Adipocyte (in vitro differentiated cells): ENCODE measurements around the gene NRDC.
A peak's percentile ranks its signal among the peaks of the same experiment; 100 is the strongest.
"Not testable (repeated sequence)": the region's sequence is repeated elsewhere in the genome, so short reads cannot be mapped to it uniquely, and the experiment has no call there.

Experiments
- DNase-seq: peaks from one replicate; pipeline ENCODE4 v3.0.0-alpha.2; 2015; ENCODE audit warnings: low read depth
- H3K27me3 ChIP-seq: replicated peaks from 2 replicates; pipeline ENCODE4 v1.7.0; 2013; ENCODE audit warnings: mild to moderate bottlenecking, low read length, moderate library complexity; ENCODE audit not compliant: control insufficient read depth, insufficient read depth
- H3K36me3 ChIP-seq: 2 replicates; pipeline ENCODE4 v1.7.0; 2013; ENCODE audit warnings: low read length, mild to moderate bottlenecking, moderate library complexity; ENCODE audit not compliant: control insufficient read depth, insufficient read depth, severe bottlenecking
- H3K4me1 ChIP-seq: 2 replicates; pipeline ENCODE4 v1.7.0; 2013; ENCODE audit warnings: mild to moderate bottlenecking, low read length, moderate library complexity; ENCODE audit not compliant: control insufficient read depth, insufficient read depth
- H3K4me3 ChIP-seq: 2 replicates; pipeline ENCODE4 v1.7.0; 2013; ENCODE audit warnings: mild to moderate bottlenecking, low read length, moderate library complexity
- H3K9ac ChIP-seq: 2 replicates; pipeline ENCODE4 v1.7.0; 2013; ENCODE audit warnings: mild to moderate bottlenecking, low read length, moderate library complexity
- H3K9me3 ChIP-seq: 2 replicates; pipeline ENCODE4 v1.7.0; 2013; ENCODE audit warnings: mild to moderate bottlenecking, low read length, moderate library complexity; ENCODE audit not compliant: control insufficient read depth

NRDC gene

DNA sequence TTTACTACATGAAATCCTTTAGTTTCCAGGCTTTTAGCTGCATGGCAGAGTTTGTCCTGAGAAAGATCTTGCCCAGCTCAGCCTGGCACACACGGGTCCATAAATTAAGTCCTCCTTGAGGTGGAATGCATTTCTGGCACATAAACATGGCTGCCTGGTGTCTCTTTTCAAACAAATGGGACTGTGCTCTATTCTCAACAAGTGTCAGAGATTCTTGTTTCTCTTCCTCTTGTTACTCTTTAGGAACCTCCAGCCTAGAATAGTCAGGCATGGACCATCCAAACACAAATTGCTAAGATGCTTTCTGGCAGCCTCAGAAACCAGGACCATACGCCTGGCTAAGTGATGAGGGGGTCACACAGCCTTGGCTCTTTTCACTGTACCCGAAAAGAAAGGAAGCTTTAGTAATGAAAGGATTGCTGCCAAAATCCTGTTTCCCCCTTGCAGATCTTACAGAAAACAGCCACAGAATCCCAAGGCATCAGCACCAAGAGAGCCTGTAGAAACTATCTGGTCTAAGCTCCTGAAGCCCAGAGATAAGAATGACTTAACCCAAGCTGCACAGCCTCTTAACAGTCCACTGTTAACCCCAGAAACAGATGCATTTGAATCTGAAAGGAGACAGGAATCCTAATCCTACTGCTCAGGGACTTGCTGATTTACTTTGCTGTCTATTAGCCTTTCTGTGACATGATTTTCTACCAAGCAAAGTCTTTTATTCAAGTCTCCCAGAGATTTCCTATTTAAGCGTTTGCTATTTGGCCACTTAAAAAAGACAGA, 31.9 kb upstream of the NRDC start:
- Histone ChIP-seq H3K4me1 (peaks cover 2% of the 10 kb centered on the region), H3K4me3 (no peak overlapping the region), H3K9me3 (no peaks in the 10 kb centered on the region), H3K9ac (no peak overlapping the region), H3K27me3 (no peaks in the 10 kb centered on the region), H3K36me3 (no peaks in the 10 kb centered on the region)
- DNase-seq = no peak

GRCh38 chr1:51908499-51908898, 30.0 kb upstream of the NRDC start:
- no peaks in the 10 kb centered on the region for H3K36me3 ChIP-seq
- peaks cover 2% of the 10 kb centered on the region for H3K4me1 ChIP-seq
- H3K9me3 ChIP-seq = no peaks in the 10 kb centered on the region
- H3K4me3 ChIP-seq = no peak overlapping the region
- H3K9ac ChIP-seq = no peak overlapping the region
- DNase-seq = no peak
- no peaks in the 10 kb centered on the region for H3K27me3 ChIP-seq

- H3K4me3 ChIP-seq = no peak overlapping the region
- H3K9ac ChIP-seq = no peak overlapping the region
- no peaks in the 10 kb centered on the region for H3K36me3 ChIP-seq
- DNase-seq = peak; percentile 32
- H3K9me3 ChIP-seq = no peaks in the 10 kb centered on the region
- H3K4me1 ChIP-seq = peaks cover 2% of the 10 kb centered on the region
- no peaks in the 10 kb centered on the region for H3K27me3 ChIP-seq
Observed at GRCh38 chr1:51907079-51907702, 28.7 kb upstream of the NRDC start.

- H3K9ac ChIP-seq = no peak overlapping the region
- DNase-seq = peak; percentile 67
- H3K27me3 ChIP-seq = no peaks in the 10 kb centered on the region
- no peak overlapping the region for H3K4me3 ChIP-seq
- no peaks in the 10 kb centered on the region for H3K9me3 ChIP-seq
- H3K36me3 ChIP-seq = no peaks in the 10 kb centered on the region
- peaks cover 2% of the 10 kb centered on the region for H3K4me1 ChIP-seq
Observed at GRCh38 chr1:51906306-51907078, 28.0 kb upstream of the NRDC start.

- H3K36me3 ChIP-seq = no peaks in the 10 kb centered on the region
- peaks cover 13% of the 10 kb centered on the region for H3K4me1 ChIP-seq
- DNase-seq = no peak
- H3K9me3 ChIP-seq = no peaks in the 10 kb centered on the region
- no peak overlapping the region for H3K9ac ChIP-seq
- H3K27me3 ChIP-seq = no peaks in the 10 kb centered on the region
- H3K4me3 ChIP-seq = no peak overlapping the region
Observed at GRCh38 chr1:51902456-51902855, 23.9 kb upstream of the NRDC start.

DNA sequence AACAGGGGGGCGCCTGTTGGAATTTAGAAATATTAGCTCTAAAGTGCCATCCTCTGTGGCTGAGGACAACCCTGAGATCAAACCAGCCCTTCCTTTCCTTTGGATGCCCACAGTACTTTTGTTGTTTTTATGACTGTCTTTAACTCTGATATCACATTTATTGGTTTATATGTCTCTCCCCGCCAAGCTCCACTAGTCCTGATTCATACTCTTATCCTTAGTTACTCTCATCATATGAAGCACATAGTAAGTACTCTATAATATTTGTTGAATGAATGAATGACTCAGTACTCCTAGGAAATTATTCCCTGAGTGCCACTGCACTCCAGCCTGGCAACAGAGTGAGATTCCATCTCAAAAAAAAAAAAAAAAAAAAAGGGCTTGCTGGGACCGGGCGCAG, 22.6 kb upstream of the NRDC start:
- no peak for DNase-seq
- no peak overlapping the region for H3K9ac ChIP-seq
- no peaks in the 10 kb centered on the region for H3K27me3 ChIP-seq

DNA sequence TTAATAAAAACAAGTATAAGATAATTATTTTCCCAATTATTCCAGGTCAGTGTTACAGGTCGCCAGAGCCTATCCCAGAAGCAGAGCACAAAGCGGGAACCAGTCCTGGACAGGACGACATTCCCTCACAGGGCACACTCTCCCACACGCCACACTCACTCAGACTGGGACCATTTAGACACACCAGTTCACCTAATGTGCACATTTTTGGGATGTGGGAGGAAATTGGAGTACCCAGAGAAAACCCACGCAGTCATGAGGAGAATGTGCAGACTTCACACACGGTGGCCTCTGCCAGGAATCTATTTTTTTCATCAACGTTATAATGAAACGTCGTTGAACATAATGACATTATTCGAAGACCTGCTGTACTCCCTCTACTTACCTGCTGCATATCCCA, 20.5 kb upstream of the NRDC start:
- no peak overlapping the region for H3K4me3 ChIP-seq
- no peak overlapping the region for H3K9ac ChIP-seq
- H3K4me1 ChIP-seq = peaks cover 23% of the 10 kb centered on the region
- H3K36me3 ChIP-seq = no peaks in the 10 kb centered on the region
- DNase-seq = no peak
- H3K27me3 ChIP-seq = no peaks in the 10 kb centered on the region
- no peaks in the 10 kb centered on the region for H3K9me3 ChIP-seq

More for the DNA sequence above, 22.6 kb upstream of the NRDC start:
- Histone ChIP-seq H3K36me3 (no peaks in the 10 kb centered on the region), H3K4me1 (peaks cover 21% of the 10 kb centered on the region), H3K4me3 (no peak overlapping the region), H3K9me3 (no peaks in the 10 kb centered on the region)

DNA sequence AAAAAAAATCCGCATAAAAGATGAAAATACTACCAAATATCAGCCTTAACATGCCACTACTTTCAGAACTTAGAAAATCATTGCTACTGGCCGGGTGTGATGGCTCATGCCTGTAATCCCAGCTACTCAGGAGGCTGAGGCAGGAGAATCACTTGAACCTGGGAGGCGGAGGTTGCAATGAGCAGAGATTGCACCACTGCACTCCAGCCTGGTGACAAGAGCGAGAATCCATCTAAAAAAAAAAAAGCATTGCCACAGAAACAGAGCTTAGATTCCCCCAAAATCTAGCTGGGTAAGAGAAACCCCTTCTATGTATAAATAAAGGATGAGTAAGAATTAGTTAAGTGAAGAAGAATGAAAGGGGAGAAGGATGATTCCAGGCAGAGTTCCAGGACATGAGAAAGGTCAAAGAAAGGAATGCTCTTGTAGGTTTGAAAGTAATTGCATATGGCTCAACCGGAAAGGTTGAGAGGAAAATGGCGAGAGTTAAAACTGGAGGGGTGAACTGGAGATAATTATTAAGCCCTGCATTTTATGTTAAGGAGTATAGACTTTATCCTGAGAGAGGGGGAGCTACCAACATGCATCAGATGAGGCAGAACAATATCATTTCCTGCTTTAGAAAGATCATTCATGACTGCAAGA, 19.7 kb upstream of the NRDC start:
- peak; percentile 54 for DNase-seq
- Histone ChIP-seq H3K27me3 (no peaks in the 10 kb centered on the region), H3K4me1 (peaks cover 23% of the 10 kb centered on the region), H3K9ac (no peak overlapping the region), H3K4me3 (no peak overlapping the region), H3K36me3 (no peaks in the 10 kb centered on the region), H3K9me3 (no peaks in the 10 kb centered on the region)

DNA sequence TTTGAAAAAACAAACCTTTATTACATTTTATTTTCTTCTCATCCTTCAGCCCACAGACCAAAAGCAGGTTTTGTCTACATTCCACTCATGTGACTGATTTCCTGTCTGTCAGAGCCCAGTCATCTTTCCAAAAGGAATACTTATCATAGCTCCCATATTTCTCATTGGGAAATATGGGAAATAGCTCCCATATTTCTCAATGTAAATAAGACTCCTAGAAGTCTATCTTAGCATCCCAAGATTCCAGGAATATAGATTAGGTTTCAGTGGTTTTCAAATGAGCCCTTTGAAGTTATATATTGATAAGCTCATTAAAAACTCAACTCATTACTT, 19.1 kb upstream of the NRDC start:
- Histone ChIP-seq H3K36me3 (no peaks in the 10 kb centered on the region), H3K27me3 (no peaks in the 10 kb centered on the region), H3K9ac (peak overlapping the region; percentile 73), H3K4me1 (peaks cover 23% of the 10 kb centered on the region), H3K9me3 (no peaks in the 10 kb centered on the region), H3K4me3 (no peak overlapping the region)
- DNase-seq = peak; percentile 83

GRCh38 chr1:51894748-51895147, 16.2 kb upstream of the NRDC start:
- not testable (repeated sequence) for H3K4me3 ChIP-seq, H3K9me3 ChIP-seq, H3K36me3 ChIP-seq, H3K9ac ChIP-seq, DNase-seq, H3K27me3 ChIP-seq
- H3K4me1 ChIP-seq = peaks cover 23% of the 10 kb centered on the region

GRCh38 chr1:51878308-51878615, 265 bp downstream of the NRDC start:
- DNase-seq = no peak
- H3K36me3 ChIP-seq = no peaks in the 10 kb centered on the region

More at GRCh38 chr1:51878308-51878615, 265 bp downstream of the NRDC start:
- Histone ChIP-seq H3K4me1 (peaks cover 28% of the 10 kb centered on the region), H3K4me3 (peak overlapping the region; percentile 96), H3K9ac (peak overlapping the region; percentile 99), H3K9me3 (no peaks in the 10 kb centered on the region), H3K27me3 (peaks cover 4% of the 10 kb centered on the region)
